Esophagus mucosa (tissue), 1 donor: ENCODE results near the gene FKBP3. TPM values are rescaled to one million over a fixed set of nuclear protein-coding genes. Genes with fewer than 3 reads are reported as not detected.
A peak's percentile ranks its signal among the peaks of the same experiment; 100 is the strongest.
"Not testable (repeated sequence)": the region's sequence is repeated elsewhere in the genome, so short reads cannot be mapped to it uniquely, and the experiment has no call there.

Experiments used
- ATAC-seq: fragments of 200-7000 bp; cut with Tn5 transposase; one replicate; pipeline ENCODE4 v1.9.1; 2020
- total RNA-seq: library from RNA; stranded (reverse); gene quantifications from one replicate; pipeline ENCODE4 v1.2.4, GENCODE V29; 2023
- donor health status: DM: yes; HTN: yes; CAD: no.

FKBP3 gene
- total RNA-seq, 1 donor from 2014 or later: 45.4 TPM

DNA sequence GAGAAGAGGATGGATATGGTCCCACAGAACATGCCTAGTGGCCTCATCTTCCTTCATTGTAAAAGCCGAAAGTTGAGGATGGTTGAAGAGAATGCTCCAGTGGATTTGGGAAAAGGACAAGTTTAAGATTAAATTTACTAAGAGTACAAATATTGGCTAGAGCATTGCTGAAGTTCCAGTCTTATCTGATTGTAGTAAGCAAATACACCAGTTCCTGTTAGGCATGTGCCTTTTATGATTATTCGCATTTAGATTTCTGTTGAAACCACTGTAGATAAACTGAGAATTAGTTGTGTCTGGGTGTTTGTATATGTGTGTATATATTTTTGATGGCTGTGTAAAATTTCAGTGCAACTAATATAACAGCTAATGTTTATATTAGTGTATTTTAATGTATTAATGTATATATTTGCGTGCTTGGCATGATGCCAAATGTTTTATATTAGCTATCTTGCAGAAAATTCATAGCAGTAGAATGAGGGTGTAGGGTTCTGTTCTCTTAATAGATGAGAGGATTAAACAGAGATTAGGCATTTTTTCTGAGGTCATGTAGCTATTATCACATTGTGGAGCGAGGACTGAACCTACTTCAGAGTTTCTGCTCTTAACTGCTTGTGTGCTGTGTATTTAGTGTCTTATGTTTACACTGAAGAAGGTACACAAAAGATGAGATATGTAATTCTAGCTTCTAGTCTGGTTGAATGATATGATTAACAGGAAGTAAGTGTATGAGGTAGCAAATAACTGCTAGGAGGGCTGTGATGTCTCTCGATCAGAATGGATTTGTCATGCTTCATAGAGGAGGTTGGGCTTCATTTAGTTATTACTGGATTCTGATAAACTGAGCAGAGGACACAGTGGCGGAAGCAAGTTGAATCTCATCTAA is 21.1 kb downstream of the FKBP3 start:
- no peak for ATAC-seq

- ATAC-seq: no peak
Measured at GRCh38 chr14:45104561-45104960, 29.7 kb downstream of the FKBP3 start.

GRCh38 chr14:45103806-45104205 is 30.5 kb downstream of the FKBP3 start:
- no peak for ATAC-seq

- no peak for ATAC-seq
Measured at GRCh38 chr14:45096218-45096617, 38.1 kb downstream of the FKBP3 start.

DNA sequence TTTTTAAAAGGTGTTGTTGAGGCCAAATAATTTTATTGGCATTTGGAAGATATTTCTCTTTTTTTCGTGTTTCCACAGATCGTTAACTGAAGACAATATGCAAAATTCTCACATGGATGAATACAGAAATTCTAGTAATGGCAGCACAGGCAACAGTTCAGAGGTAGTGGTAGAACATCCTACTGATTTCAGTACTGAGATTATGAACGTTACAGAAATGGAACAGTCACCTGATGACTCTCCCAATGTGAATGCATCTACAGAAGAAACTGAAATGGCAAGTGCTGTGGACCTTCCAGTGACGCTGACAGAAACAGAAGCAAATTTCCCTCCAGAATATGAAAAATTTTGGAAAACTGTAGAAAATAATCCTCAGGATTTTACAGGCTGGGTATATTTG is 39.1 kb downstream of the FKBP3 start:
- ATAC-seq: no peak

DNA sequence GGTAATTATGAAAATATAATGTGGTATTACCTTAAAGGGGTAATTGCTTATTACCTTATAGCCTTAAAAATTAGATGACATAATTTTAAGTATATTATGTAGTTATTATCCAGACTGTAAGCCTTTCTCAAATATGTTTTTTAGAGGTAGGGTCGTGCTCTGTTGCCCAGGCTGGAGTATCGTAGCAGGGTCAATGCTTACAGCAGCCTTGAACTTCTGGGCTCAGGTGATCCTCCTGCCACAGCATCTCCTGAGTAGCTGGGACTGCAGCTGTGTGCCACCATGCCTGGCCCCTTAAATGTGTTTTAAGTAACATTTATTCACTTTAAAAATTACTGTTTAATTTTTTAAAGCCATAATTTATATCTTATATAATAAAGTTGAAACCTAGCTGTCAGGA is 40.0 kb downstream of the FKBP3 start:
- ATAC-seq: no peak

- no peak for ATAC-seq
Measured at GRCh38 chr14:45091710-45092109, 42.6 kb downstream of the FKBP3 start.

GRCh38 chr14:45089813-45090212 is 44.5 kb downstream of the FKBP3 start:
- peak; percentile 93 for ATAC-seq

DNA sequence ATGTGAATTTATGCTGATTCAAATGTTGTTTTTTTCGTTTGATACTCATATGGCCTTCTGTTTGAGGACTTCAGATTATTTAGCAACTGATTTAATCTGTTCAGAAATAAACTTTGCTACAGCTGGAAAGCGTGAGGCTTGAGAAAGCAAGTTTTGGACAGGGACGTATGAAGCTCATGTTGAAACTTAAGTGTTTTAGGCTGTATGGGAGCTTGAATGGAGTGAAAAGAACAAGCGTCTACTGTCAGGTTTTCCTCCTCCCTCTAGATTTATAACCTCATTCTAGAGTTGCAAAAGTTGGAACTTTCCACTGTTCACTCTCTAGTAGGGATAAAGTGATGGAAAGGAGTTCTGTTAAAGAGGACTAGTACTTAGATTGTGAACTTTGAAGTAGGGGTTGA is 49.3 kb downstream of the FKBP3 start:
- no peak for ATAC-seq

DNA sequence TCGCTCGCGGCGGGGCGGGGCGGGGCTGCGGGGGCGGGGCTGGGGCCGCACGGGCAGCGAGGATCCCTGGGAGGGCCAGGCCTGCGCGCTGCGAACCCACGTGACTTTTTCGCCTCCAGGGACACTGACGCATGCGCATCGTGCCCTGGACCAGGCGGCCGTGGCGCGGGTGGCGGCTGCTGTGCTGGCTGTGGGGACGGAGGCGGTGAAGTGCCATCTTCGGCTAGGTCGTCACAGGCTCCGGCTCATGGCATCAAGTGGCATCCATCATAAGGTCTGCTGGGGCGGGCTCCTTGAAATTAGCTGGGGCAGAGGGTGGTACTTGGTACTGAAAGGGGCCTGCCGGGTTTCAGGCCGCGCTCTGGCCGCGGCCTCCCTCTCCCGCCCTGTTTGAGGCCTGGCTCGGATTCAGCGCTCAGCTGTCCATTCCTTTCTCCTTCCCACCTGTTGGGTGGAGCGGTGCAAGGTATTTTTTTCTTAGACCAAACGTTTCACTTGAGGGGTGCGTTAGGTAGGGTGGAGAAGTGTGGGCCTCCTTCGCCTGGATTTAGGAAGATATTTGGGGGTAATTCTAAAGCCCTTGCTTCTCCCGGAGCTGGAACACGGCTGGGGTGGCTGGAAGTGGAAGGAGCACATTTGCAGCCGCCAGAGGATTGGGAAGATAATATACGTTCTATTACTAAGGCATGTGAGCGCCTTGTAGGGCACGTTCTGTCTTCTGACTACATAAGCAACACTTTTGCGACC is 50.1 kb downstream of the FKBP3 start, which contains the start of gene PRPF39:
Gene PRPF39 (plus strand): TSS at position 141 of the 747 bp plus-strand sequence. CDS start 11,124 bp downstream, outside the sequence.
- peak; percentile 99 for ATAC-seq

DNA sequence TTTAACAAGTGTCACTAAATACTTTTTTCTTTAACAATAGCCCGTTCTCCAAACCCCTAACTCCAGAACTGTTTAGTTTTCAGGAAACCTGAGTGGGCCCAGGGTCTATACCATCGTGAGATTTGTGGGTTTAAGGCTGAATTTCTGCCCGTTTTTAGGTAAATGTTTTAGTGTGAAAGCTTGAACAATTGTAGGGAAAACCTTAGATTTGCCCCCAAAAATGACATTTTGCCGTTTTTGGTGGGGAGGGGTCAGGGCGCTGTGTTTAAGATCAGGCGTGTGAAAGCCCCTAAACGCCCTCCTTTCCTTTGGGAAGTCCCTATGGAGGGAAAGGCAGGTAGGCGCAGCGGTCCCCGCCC is 50.7 kb downstream of the FKBP3 start:
- no peak for ATAC-seq

DNA sequence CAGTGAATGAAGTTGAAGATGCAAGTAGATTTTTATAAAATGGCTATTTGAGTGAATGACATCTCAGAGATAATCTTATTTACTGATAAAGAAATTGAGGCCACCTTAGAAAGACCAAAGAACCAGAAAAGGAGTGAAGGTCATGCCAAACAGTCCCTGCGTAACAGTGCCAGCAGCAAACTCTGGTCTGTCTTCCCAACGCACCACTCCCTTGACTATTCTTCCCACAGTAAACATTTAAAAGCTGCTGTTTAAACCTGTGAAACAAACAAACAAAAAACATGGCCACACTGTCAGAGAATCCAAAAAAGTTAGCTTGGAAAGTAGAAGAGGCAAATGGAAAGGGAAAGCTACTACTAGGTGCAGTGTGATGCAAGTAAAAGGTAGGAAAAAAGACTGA is 51.9 kb downstream of the FKBP3 start:
- ATAC-seq: no peak

DNA sequence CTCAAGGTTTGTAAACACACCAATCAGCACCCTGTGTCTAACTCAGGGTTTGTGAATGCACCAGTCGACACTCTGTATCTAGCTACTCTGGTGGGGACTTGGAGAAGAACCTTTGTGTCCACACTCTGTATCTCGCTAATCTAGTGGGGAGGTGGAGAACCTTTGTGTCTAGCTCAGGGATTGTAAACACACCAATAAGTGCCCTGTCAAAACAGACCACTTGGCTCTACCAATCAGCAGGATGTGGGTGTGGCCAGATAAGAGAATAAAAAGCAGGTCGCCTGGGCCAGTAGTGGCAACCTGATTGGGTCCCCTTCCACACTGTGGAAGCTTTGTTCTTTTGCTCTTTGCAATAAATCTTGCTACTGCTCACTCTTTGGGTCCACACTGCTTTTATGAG is 53.2 kb downstream of the FKBP3 start:
- ATAC-seq: not testable (repeated sequence)

- ATAC-seq: not testable (repeated sequence)
Measured at GRCh38 chr14:45080416-45080968, 53.8 kb downstream of the FKBP3 start.

DNA sequence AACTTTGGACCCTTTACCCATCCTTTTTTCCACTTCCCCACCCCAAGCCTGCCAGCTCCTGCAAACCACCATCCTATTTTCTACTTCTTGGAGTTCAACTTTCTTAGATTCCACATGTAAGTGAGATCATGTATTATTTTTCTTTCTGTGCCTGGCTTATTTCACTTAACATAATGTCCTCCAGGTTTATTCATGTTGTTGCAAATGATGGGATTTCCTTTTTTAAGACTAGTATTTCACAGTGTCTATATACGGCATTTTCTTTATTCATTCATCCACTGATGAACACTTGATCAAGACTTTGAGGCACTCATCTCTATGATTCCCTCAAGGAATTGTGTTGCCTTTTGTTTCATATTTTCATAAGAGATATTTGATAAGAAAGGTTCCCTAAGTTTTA is 56.0 kb downstream of the FKBP3 start:
- ATAC-seq: no peak

GRCh38 chr14:45073231-45073879 is 60.9 kb downstream of the FKBP3 start:
- ATAC-seq: no peak

- ATAC-seq: no peak
Measured at GRCh38 chr14:45072126-45072525, 62.2 kb downstream of the FKBP3 start.

DNA sequence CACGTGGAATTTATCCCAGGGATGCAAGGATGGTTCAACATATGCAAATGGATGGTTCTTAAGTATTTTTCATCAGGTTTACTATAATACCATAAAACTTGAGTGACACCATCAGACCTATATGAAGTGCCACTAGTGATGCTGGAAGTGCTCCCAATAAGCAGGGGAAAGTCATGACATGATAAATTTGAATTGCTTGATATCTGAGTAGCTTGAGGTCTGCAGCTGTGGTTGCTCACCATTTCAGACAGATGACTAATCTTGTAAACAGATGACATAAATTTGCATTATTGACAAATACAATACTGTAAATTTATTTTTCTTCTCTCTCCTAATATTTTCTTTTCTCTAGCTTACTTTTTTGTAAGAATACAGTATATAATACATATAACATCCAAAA is 64.1 kb downstream of the FKBP3 start:
- no peak for ATAC-seq

DNA sequence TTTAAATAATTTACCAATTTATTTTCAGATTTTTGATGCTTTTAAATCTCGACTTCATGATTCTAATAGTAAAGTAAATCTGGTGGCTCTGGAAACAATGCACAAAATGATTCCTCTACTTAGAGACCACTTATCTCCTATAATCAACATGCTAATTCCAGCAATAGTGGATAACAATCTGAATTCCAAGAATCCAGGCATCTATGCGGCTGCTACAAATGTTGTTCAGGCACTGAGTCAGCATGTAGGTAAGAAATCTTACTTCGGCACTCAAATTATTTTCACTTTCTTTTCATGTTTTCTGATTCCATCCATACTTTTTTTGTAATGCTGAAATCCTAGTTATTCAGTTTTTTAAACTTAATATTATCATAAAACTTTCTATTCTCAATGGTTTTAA is 65.9 kb downstream of the FKBP3 start:
- no peak for ATAC-seq

DNA sequence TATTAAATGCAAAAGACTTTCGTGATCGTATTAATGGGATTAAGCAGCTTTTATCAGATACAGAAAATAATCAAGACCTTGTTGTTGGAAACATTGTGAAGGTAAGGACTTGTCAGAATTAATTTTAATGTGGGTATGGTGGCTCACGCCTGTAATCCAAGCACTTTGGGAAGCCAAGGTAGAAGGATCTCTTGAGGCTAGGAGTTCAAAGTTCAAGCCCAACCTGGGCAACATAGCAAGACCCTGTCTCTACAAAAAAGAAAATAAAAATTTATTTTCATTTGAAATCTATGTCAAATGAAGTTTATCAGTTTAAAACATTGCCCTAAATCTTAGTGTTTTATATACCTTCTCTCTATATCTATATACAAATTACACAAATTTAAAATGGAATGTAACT is 67.6 kb downstream of the FKBP3 start:
- no peak for ATAC-seq

DNA sequence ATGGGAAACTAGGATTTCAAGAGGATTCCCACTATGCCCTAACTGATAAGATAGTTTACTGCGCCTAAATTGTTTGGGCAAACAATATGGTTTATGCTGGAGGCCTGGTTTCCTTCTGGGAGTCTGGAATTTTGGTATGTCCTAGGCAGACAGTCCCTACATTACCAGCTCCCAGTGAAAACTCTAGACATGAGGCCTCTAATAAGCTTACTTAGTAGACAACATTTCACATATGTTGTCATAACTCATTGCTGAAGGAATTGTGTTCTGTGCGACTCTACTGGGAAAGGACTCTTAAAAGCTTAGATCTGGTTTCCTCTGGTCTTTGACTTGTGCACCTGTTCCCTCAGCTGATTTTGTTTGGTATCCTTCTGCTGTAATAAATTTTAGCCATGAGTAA is 68.3 kb downstream of the FKBP3 start:
- ATAC-seq: no peak
